H1 (cell line): ENCODE data around the gene ARHGEF3. TPM values are rescaled to one million over a fixed set of nuclear protein-coding genes. Genes with fewer than 3 reads are reported as not detected.

Experiments
- CTCF ChIA-PET: fragments of 300-600 bp; sonication (Branson Sonifier 250); formaldehyde crosslinking; loops from one replicate; lab custom pipeline; 2021; ENCODE audit not compliant: partially characterized antibody; lab: Charles Lee
- POLR2A ChIA-PET: fragments of 300-600 bp; sonication (Branson Sonifier 250); formaldehyde crosslinking; loops from one replicate; lab custom pipeline; 2021; ENCODE audit warnings: inconsistent platforms; ENCODE audit not compliant: partially characterized antibody; lab: Charles Lee
- DNase-seq, 2 experiments: peaks; one replicate each; pipeline versions ENCODE4 v3.0.0 to v3.0.0-alpha.2; 2010 to 2022; ENCODE audit warnings: low spot score in 2 of 2, low read depth in 1 of 2, mixed read lengths in 1 of 2
- FAIRE-seq: peaks from 2 replicates; lab custom pipeline; 2011; peaks lifted over from hg19 to GRCh38; lab: Jason Lieb, UNC
- H2AFZ ChIP-seq: 2 replicates; pipeline ENCODE4 v1.8.1; 2012; ENCODE audit warnings: low read length, inconsistent platforms
- H2AK5ac ChIP-seq: 2 replicates; pipeline ENCODE4 v1.6.1; 2013; ENCODE audit warnings: low read depth, low read length
- H2BK120ac ChIP-seq: replicated peaks from 2 replicates; pipeline ENCODE3; 2013; ENCODE audit warnings: low read depth, low read length, inconsistent platforms
- H2BK12ac ChIP-seq: 2 replicates; pipeline ENCODE4 v1.6.1; 2013; ENCODE audit warnings: low read depth, low read length
- H2BK15ac ChIP-seq: 2 replicates; pipeline ENCODE4 v1.6.1; 2013; ENCODE audit warnings: low read length
- H2BK20ac ChIP-seq: 2 replicates; pipeline ENCODE4 v1.6.1; 2013; ENCODE audit warnings: low read length
- H2BK5ac ChIP-seq: 2 replicates; pipeline ENCODE4 v1.6.1; 2013; ENCODE audit warnings: low read depth, low read length
- H3K14ac ChIP-seq: 2 replicates; pipeline ENCODE4 v1.6.1; 2013; ENCODE audit warnings: inconsistent platforms; ENCODE audit not compliant: insufficient read length
- H3K18ac ChIP-seq: 2 replicates; pipeline ENCODE4 v1.6.1; 2013; ENCODE audit warnings: low read length; ENCODE audit errors: extremely low read depth
- H3K23ac ChIP-seq: 2 replicates; pipeline ENCODE4 v1.6.1; 2013; ENCODE audit warnings: inconsistent platforms; ENCODE audit not compliant: insufficient read length
- H3K23me2 ChIP-seq: 2 replicates; pipeline ENCODE4 v1.6.1; 2013; ENCODE audit warnings: low read depth, low read length
- H3K27ac ChIP-seq: 2 replicates; pipeline ENCODE4 v1.6.1; 2011; ENCODE audit warnings: low read depth, low read length, inconsistent platforms
- H3K27me3 ChIP-seq, 4 experiments: replicated peaks in 1 of 4; 1 replicate in 1 of 4; 2 replicates in 3 of 4; pipeline versions ENCODE4 v1.6.1 to v1.8.1; 2011 to 2013; ENCODE audit warnings: low read length in 3 of 4, mild to moderate bottlenecking in 3 of 4, inconsistent platforms in 2 of 4, mixed read lengths in 2 of 4, moderate library complexity in 1 of 4; ENCODE audit not compliant: control insufficient read depth in 3 of 4, insufficient read depth in 3 of 4; ENCODE audit errors: extremely low read depth in 1 of 4
- H3K36me3 ChIP-seq, 4 experiments: 2 replicates each; pipeline versions ENCODE4 v1.6.1 to v1.8.1; 2011 to 2013; ENCODE audit warnings: mild to moderate bottlenecking in 4 of 4, low read length in 3 of 4, moderate library complexity in 2 of 4, control low read depth in 1 of 4, inconsistent platforms in 1 of 4; ENCODE audit not compliant: insufficient read depth in 4 of 4, control insufficient read depth in 2 of 4
- H3K4ac ChIP-seq: replicated peaks from 2 replicates; pipeline ENCODE3; 2013; ENCODE audit warnings: low read length, low read depth, mixed read lengths, inconsistent platforms; ENCODE audit not compliant: insufficient read length
- H3K4me1 ChIP-seq, 4 experiments: replicated peaks in 1 of 4; 1 replicate in 1 of 4; 2 replicates in 3 of 4; pipeline versions ENCODE4 v1.6.1 to v1.8.1; 2011 to 2013; ENCODE audit warnings: low read length in 3 of 4, inconsistent platforms in 2 of 4, mixed read lengths in 1 of 4; ENCODE audit not compliant: insufficient read depth in 4 of 4, control insufficient read depth in 3 of 4
- H3K4me2 ChIP-seq, 2 experiments: 2 replicates each; pipeline versions ENCODE4 v1.6.1 to v1.8.1; 2011 to 2013; ENCODE audit warnings: low read depth in 2 of 2, low read length in 2 of 2, control low read depth in 1 of 2, inconsistent platforms in 1 of 2, mild to moderate bottlenecking in 1 of 2; ENCODE audit not compliant: insufficient read depth in 1 of 2
- H3K4me3 ChIP-seq, 4 experiments: fragments of 200-600, 300-600 bp in 1 of 4; sonication (generic), shearing (Covaris generic), sonication (Bioruptor Twin) in 1 of 4; 2 replicates each; pipeline versions ENCODE4 v1.5.1 to v1.8.1; 2011 to 2016; ENCODE audit warnings: low read length in 4 of 4, low read depth in 3 of 4, control low read depth in 2 of 4, inconsistent platforms in 2 of 4, mild to moderate bottlenecking in 2 of 4, mixed read lengths in 1 of 4, moderate library complexity in 1 of 4; ENCODE audit not compliant: insufficient read depth in 2 of 4; ENCODE audit errors: extremely low read depth in 1 of 4
- H3K56ac ChIP-seq: replicated peaks from 2 replicates; pipeline ENCODE3; 2013; ENCODE audit warnings: low read depth, mild to moderate bottlenecking, mixed read lengths, low read length, inconsistent platforms; ENCODE audit not compliant: insufficient read length
- H3K79me1 ChIP-seq: 2 replicates; pipeline ENCODE4 v1.6.1; 2013; ENCODE audit warnings: low read depth, low read length, control low read depth
- H3K79me2 ChIP-seq, 2 experiments: 2 replicates each; pipeline versions ENCODE4 v1.6.1 to v1.8.1; 2012 to 2013; ENCODE audit warnings: low read length in 2 of 2, mild to moderate bottlenecking in 2 of 2, inconsistent platforms in 1 of 2; ENCODE audit not compliant: insufficient read depth in 2 of 2, control insufficient read depth in 1 of 2
- H3K9ac ChIP-seq, 4 experiments: replicated peaks in 1 of 4; 1 replicate in 1 of 4; 2 replicates in 3 of 4; pipeline versions ENCODE4 v1.6.1 to v1.8.1; 2011 to 2013; ENCODE audit warnings: low read depth in 3 of 4, low read length in 3 of 4, control low read depth in 2 of 4, mild to moderate bottlenecking in 2 of 4, moderate library complexity in 2 of 4, inconsistent platforms in 1 of 4; ENCODE audit errors: extremely low read depth in 1 of 4
- H3K9me3 ChIP-seq, 2 experiments: 2 replicates each; pipeline versions ENCODE4 v1.6.1 to v1.8.1; 2012 to 2013; ENCODE audit warnings: mild to moderate bottlenecking in 2 of 2, moderate library complexity in 2 of 2, control low read depth in 1 of 2, inconsistent platforms in 1 of 2, low read depth in 1 of 2, low read length in 1 of 2, mixed read lengths in 1 of 2; ENCODE audit not compliant: insufficient read depth in 2 of 2
- H4K20me1 ChIP-seq, 2 experiments: replicated peaks in 1 of 2; 2 replicates each; pipeline versions ENCODE3 to v1.8.1; 2011 to 2013; ENCODE audit warnings: inconsistent platforms in 2 of 2, low read length in 2 of 2, mild to moderate bottlenecking in 1 of 2; ENCODE audit not compliant: insufficient read depth in 2 of 2, control insufficient read depth in 1 of 2
- H4K5ac ChIP-seq: 2 replicates; pipeline ENCODE4 v1.6.1; 2013; ENCODE audit warnings: low read length, low read depth, mixed read lengths, inconsistent platforms; ENCODE audit not compliant: insufficient read length
- H4K8ac ChIP-seq: 2 replicates; pipeline ENCODE4 v1.8.0; 2013; ENCODE audit warnings: mild to moderate bottlenecking, moderate library complexity, low read length, inconsistent platforms; ENCODE audit not compliant: insufficient read depth; ENCODE audit errors: extremely low read depth
- H4K91ac ChIP-seq: replicated peaks from 2 replicates; pipeline ENCODE3; 2013; ENCODE audit warnings: low read length, mixed read lengths, inconsistent platforms; ENCODE audit not compliant: insufficient read length
- CBX5 ChIP-seq: fragments of 300-800, 300-1000 bp; sonication (generic); IDR thresholded peaks from 2 replicates; pipeline ENCODE4 v1.7.1; 2016; ENCODE audit warnings: antibody characterized with exemption, low read length, low read depth
- EGR1 ChIP-seq: IDR thresholded peaks from 2 replicates; pipeline ENCODE4 v1.6.1; 2011; ENCODE audit warnings: low read depth, low read length, borderline replicate concordance
- GABPA ChIP-seq: IDR thresholded peaks from 2 replicates; pipeline ENCODE4 v1.6.1; 2011; ENCODE audit warnings: mild to moderate bottlenecking, low read length, moderate library complexity, borderline replicate concordance; ENCODE audit not compliant: insufficient read depth
- HDAC2 ChIP-seq, 2 experiments: fragments of 300-600 bp in 1 of 2; sonication (generic) in 1 of 2; IDR thresholded peaks; 2 replicates each; pipeline ENCODE4 v1.6.1; 2011 to 2012; ENCODE audit warnings: low read depth in 2 of 2, low read length in 2 of 2, mild to moderate bottlenecking in 2 of 2, moderate library complexity in 2 of 2, borderline replicate concordance in 1 of 2, inconsistent platforms in 1 of 2
- JUN ChIP-seq: IDR thresholded peaks from 2 replicates; pipeline ENCODE4 v1.6.1; 2011; ENCODE audit warnings: low read depth, mild to moderate bottlenecking, improper control_type of control experiment, low read length
- PHF8 ChIP-seq: fragments of 200-600 bp; sonication (generic); conservative IDR thresholded peaks from 2 replicates; pipeline ENCODE4 v1.7.1; 2012; ENCODE audit warnings: low read depth, mild to moderate bottlenecking, inconsistent platforms, low read length, moderate library complexity
- RFX5 ChIP-seq: IDR thresholded peaks from 2 replicates; pipeline ENCODE4 v1.6.1; 2011; ENCODE audit warnings: low read depth, low read length, improper control_type of control experiment, borderline replicate concordance
- RNF2 ChIP-seq: fragments of 200-900, 300-1000 bp; sonication (generic); IDR thresholded peaks from 2 replicates; pipeline ENCODE4 v1.7.1; 2016; ENCODE audit warnings: borderline replicate concordance, low read depth, mild to moderate bottlenecking, antibody characterized with exemption, low read length; ENCODE audit not compliant: poor library complexity, severe bottlenecking; ENCODE audit errors: missing control alignments
- SP1 ChIP-seq: IDR thresholded peaks from 2 replicates; pipeline ENCODE4 v1.6.1; 2011; ENCODE audit warnings: low read depth, low read length
- TAF7 ChIP-seq: optimal IDR thresholded peaks from 2 replicates; pipeline ENCODE3; 2011; ENCODE audit warnings: low read depth, mild to moderate bottlenecking, inconsistent platforms, low read length, moderate library complexity, borderline replicate concordance
- TCF12 ChIP-seq: IDR thresholded peaks from 2 replicates; pipeline ENCODE4 v1.6.1; 2011; ENCODE audit warnings: low read depth, mild to moderate bottlenecking, low read length
- YY1 ChIP-seq: IDR thresholded peaks from 2 replicates; pipeline ENCODE4 v1.6.1; 2011; ENCODE audit warnings: low read depth, mild to moderate bottlenecking, low read length
- WGBS, 2 experiments: shearing (Covaris generic) in 1 of 2; methylation state at CpG; one replicate each; pipeline versions ENCODE4 v1.1.6 to v1.1.7; 2013 to 2015; ENCODE audit warnings: low lambda C conversion rate in 2 of 2, mixed read lengths in 2 of 2, inconsistent platforms in 1 of 2, low coverage in 1 of 2, missing lambda C conversion rate in 1 of 2; ENCODE audit not compliant: insufficient replicate concordance in 2 of 2, insufficient coverage in 1 of 2, insufficient read length in 1 of 2; ENCODE audit errors: extremely low coverage in 1 of 2, missing lambda C conversion rate in 1 of 2; 5-methylcytosine and 5-hydroxymethylcytosine counted together
- polyA plus RNA-seq, 7 experiments: library from polyadenylated mRNA; depleted of rRNA in 3 of 7; stranded (reverse) in 5 of 7; unstranded in 2 of 7; fragments of >200 nt in 5 of 7; fragments of 200-250 nt in 2 of 7; gene quantifications; 1 replicate in 5 of 7; 2 replicates in 1 of 7; 4 replicates in 1 of 7; pipeline versions ENCODE4 v1.2.1 to v1.2.3, GENCODE V29; 2011 to 2013; ENCODE audit warnings: missing spikeins in 2 of 7, mixed read lengths in 2 of 7
- total RNA-seq: library from RNA; stranded (reverse); fragmentation: NEBNext Ultra II Directional; extraction: Animal tissue kit (Norgen Biotek cat#: 25700); gene quantifications from 2 replicates; pipeline ENCODE4 v1.2.1, GENCODE V29; 2021
- TF ChIP-seq, protein P1 (sequence below): IDR thresholded peaks from 2 replicates; pipeline ENCODE4 v1.6.1; 2011; ENCODE audit warnings: low read depth, mild to moderate bottlenecking, low read length; ENCODE audit not compliant: insufficient read depth

The ARHGEF3 gene
- total and polyA plus RNA-seq, 2 of the 8 experiments (the other 6 are each of a cell fraction or from before 2014, with no cell fraction given): 2.8 to 6.0 TPM

DNA sequence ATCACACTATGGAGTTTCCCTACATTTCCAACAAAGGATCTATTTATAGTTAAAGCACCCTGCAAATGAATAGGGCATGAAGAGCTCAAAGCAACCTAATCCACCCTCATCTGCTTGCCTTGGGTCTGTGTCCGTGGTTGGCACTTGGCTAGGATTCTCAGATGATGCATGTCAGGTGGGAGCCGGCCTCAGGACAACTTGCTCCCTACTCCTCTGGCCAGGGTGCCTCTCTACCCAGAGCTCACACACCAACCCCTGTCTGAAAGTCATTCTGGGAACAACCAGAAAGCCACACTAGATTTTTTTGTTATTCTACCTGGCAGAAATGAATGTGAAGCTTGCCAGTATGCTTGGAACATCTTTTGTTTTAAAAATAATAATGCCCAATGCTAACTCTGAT is 13.2 kb downstream of the ARHGEF3 start:
- H3K23ac ChIP-seq: no peak overlapping the region
- H3K79me2 ChIP-seq: no peaks in the 10 kb centered on the region
- no peak overlapping the region for H2BK120ac ChIP-seq
- no peak overlapping the region for H3K56ac ChIP-seq
- H4K5ac ChIP-seq: no peak overlapping the region
- H3K27me3 ChIP-seq: no peaks in the 10 kb centered on the region
- ChIA-PET POLR2A (no interaction called here), CTCF (interaction anchor here (0.6 to 4.5 kb wide), 8 partner anchors 12 to 380 kb away, joined by 3 to 45 read pairs (median 4); partner anchors contain the start of gene ARHGEF3)
- H2BK15ac ChIP-seq: no peak overlapping the region
- no peaks in the 10 kb centered on the region for H3K36me3 ChIP-seq
- no peak overlapping the region for H3K4ac ChIP-seq
- no peak overlapping the region for H3K4me3 ChIP-seq
- 78% methylated on average over 2 of the region's 2 CpGs; no CpG with 5 or more reads in 1 of the 2 experiments for WGBS, 2 experiments
- H3K27ac ChIP-seq: no peak overlapping the region
- H2BK5ac ChIP-seq: no peak overlapping the region
- H3K9me3 ChIP-seq: no peaks in the 10 kb centered on the region
- DNase-seq: no peak
- H2AFZ ChIP-seq: no peak overlapping the region
- H4K20me1 ChIP-seq: no peaks in the 10 kb centered on the region
- no peaks in the 10 kb centered on the region for H3K79me1 ChIP-seq
- no peak overlapping the region for H4K8ac ChIP-seq
- H3K23me2 ChIP-seq: no peaks in the 10 kb centered on the region
- H2BK12ac ChIP-seq: no peak overlapping the region
- H3K14ac ChIP-seq: no peak overlapping the region
- H2AK5ac ChIP-seq: no peak overlapping the region
- no peaks in the 10 kb centered on the region; a peak in 1 of 7 replicates for H3K4me1 ChIP-seq
- no peak overlapping the region for H3K4me2 ChIP-seq
- no peak overlapping the region for H2BK20ac ChIP-seq
- no peak for FAIRE-seq
- H3K18ac ChIP-seq: no peak overlapping the region
- no peak overlapping the region for H3K9ac ChIP-seq
- H4K91ac ChIP-seq: no peak overlapping the region
- TF ChIP-seq GABPA (no peak), YY1 (no peak), HDAC2 (IDR thresholded peaks at IDR 0.05; ENCODE audit: borderline replicate concordance in 1 of 2, low read depth in 2 of 2, low read length in 2 of 2) (no peak), RFX5 (no peak), CBX5 (no peak), TAF7 (no peak), PHF8 (no peak), RNF2 (no peak), SP1 (no peak), TCF12 (no peak), JUN (no peak), EGR1 (no peak)
- TF ChIP-seq, protein P1, sequence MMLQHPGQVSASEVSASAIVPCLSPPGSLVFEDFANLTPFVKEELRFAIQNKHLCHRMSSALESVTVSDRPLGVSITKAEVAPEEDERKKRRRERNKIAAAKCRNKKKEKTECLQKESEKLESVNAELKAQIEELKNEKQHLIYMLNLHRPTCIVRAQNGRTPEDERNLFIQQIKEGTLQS: no peak
